Cardiac fibroblast (primary cell): ENCODE results near the gene LRRC4C.

Experiments used
- DNase-seq, 2 donors: peaks; one replicate each; pipeline versions ENCODE4 v3.0.0 to v3.0.0-alpha.2; 2010; ENCODE audit warnings: low read depth in 2 of 2
- H3K4me3 ChIP-seq, 2 donors: replicated peaks in 1 of 2; 1 replicate in 1 of 2; 2 replicates in 1 of 2; pipeline ENCODE4 v1.5.1; 2011; ENCODE audit warnings: low read depth in 2 of 2, low read length in 2 of 2, mild to moderate bottlenecking in 2 of 2, moderate library complexity in 1 of 2
- CTCF ChIP-seq: IDR thresholded peaks from one replicate; pipeline ENCODE4 v1.5.1; 2011; ENCODE audit warnings: low read depth, mild to moderate bottlenecking, low read length, inconsistent platforms

The LRRC4C gene

GRCh38 chr11:41056892-41057569 is 402.4 kb downstream of the LRRC4C start:
- no peak for DNase-seq
- no peak for TF ChIP-seq CTCF
- H3K4me3 ChIP-seq, result no peak overlapping the region

GRCh38 chr11:41053894-41054293 is 405.6 kb downstream of the LRRC4C start:
- no peak for TF ChIP-seq CTCF
- DNase-seq, result no peak
- H3K4me3 ChIP-seq, result no peak overlapping the region

GRCh38 chr11:41051919-41052635 is 407.4 kb downstream of the LRRC4C start:
- TF ChIP-seq CTCF, result no peak
- no peak for DNase-seq
- no peak overlapping the region for H3K4me3 ChIP-seq

- no peak for DNase-seq
- no peak for TF ChIP-seq CTCF
Measured at GRCh38 chr11:41050791-41051190, 408.7 kb downstream of the LRRC4C start.

GRCh38 chr11:41047229-41047628 is 412.2 kb downstream of the LRRC4C start:
- no peak for DNase-seq
- no peak for TF ChIP-seq CTCF

More at GRCh38 chr11:41050791-41051190, 408.7 kb downstream of the LRRC4C start:
- H3K4me3 ChIP-seq, result no peak overlapping the region

GRCh38 chr11:41045266-41045665 is 414.2 kb downstream of the LRRC4C start:
- no peak for DNase-seq
- TF ChIP-seq CTCF, result no peak
- H3K4me3 ChIP-seq, result no peak overlapping the region

More at GRCh38 chr11:41047229-41047628, 412.2 kb downstream of the LRRC4C start:
- no peak overlapping the region for H3K4me3 ChIP-seq
